ENCODE results near the gene IGF1R.

IGF1R gene

DNA sequence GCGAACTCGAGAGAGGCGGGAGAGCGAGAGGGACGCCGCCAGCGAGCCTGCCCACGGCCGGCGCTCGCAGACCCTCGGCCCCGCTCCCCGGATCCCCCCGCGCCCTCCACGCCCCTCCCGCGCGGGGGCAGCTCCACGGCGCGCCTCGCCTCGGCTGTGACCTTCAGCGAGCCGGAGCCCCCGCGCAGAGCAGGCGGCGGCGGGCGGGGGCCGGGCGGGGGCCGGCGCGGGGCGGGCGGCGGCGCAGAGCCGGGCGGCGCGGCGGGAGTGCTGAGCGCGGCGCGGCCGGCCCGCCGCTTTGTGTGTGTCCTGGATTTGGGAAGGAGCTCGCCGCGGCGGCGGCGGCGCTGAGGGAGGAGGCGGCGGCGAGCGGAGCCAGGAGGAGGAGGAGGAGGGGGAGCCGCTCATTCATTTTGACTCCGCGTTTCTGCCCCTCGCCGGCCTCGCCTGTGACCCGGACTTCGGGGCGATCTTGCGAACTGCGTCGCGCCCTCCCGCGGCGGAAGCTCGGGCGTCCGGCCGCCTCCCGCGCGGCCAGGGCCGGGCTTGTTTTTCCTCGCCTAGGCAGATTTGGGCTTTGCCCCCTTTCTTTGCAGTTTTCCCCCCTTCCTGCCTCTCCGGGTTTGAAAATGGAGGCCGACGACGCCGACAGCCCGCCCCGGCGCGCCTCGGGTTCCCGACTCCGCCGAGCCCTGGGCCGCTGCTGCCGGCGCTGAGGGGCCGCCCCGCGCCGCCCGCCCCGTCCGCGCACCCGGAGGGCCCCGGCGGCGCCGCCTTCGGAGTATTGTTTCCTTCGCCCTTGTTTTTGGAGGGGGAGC, 524 bp downstream of the IGF1R start:
- no peak for DNase-seq

DNA sequence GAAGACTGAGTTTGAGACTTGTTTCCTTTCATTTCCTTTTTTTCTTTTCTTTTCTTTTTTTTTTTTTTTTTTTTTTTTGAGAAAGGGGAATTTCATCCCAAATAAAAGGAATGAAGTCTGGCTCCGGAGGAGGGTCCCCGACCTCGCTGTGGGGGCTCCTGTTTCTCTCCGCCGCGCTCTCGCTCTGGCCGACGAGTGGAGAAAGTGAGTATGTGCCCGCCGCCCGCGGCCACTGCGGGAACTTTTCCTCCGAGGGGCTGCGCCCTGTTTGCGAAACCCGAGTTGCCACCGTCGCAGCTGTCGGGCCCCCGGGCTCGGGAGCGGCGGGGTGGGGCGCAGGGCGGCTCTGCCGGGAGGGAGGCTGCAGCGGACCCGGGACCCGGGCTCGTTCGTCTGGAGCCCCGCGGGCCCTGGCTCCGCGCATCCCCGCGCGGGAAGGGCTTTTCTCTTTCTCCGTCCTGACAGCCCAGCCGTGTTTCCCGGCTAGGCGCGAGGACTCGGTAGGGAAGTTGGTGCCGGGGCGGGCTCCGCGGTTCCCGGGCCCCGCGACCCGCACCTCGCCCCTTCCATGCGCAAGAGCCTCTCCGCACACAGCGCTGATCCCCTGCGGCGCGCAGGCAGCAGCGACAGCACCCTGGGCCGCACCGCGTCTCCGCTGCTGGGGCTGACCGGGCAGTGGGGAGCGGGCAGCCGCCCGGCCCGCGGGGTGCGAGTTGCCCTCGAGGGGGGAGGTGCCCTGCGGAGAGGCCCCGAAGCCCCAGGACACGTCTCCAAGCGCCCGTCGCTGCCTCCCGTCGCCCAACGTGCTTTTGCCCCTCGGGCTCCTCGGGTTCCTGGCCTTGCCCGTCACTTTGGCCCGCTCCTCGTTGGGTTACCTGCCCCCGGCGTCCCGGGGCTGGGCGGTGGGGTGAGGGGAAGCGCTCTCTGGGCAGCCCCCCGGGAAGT, 1.4 kb downstream of the IGF1R start:
- no peak for DNase-seq

DNA sequence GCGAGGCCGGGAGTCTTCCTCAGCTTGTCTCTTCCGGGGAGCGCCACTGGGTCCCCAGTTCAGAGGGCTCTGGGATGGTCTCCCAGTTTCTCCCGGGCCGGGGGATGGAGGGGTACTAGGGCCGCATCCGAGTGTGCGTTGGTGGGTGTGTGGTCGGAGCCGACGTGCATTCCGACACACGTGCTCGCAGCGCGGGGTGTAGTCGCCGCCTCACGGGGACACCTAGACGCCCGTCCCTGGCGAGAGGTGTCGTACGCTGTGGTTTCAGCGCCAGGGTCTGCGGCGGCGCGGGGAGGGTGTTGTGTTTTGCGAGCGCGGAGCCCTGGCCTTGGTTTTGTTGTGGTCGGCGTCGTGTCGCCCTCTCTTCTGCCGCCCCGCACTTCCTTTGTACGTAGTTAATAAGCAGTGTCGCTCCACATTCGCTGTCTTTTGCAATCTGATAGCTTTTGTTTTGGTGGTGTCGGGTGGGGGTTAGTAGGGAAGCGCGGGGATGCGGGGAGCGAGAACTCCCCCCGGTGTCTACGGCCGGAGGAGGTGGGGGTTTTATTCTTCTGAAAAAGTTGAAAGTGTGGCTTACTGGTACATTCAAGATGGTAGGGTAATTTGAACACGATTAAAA, 2.2 kb downstream of the IGF1R start:
- no peak for DNase-seq

DNA sequence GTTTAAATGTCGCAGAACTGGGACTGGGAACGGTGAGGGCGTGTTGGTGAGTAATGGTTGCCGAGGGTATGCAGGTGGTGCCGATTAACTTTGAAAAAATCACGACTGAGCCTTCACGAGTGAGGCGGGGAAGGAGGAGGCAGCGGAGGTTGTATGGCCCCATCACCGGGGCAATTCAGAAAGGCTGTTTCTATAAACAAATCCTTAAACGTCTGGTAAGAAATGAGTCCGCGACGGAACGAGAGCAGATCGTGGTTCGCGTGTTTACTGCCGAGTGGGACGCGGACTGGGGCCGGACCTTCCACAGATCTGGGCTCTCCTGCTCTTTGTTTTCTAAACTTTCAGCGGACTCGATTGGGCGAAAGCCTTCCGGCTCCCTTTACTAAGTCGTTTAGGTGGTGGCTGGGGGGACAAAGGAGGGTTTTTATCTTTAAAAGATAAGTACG, 2.7 kb downstream of the IGF1R start:
- DNase-seq, result no peak

DNA sequence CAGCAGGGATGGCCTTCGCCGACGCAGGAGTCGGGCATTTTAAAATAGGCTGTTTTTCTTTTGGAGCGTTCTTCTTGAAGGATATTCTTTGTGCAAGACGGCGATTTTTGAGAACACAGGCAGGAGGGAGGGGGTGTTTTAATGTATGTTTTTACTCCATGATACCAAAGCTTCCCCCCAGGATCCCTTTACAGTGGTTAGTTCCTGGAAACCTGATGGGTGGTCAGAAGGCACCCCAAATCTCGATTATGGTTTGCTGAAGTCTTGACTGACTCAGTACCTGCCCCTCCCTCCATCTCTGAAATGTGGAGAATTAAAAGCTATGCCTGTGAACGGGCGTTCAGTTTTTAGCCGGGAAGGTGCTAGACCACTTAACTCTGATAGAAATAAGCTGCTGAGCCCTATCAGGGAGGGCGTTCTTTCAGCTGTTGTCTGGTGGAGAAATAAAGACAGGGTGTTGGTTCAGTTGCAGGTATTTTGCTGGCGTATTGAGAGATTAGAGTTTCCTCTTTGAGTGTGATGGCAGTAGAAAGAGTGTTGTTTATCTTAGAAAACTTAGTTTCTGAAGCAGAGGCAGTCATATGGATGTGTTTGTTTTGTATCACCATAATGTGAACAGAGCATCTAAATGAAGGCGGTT, 3.4 kb downstream of the IGF1R start:
- no peak for DNase-seq

DNA sequence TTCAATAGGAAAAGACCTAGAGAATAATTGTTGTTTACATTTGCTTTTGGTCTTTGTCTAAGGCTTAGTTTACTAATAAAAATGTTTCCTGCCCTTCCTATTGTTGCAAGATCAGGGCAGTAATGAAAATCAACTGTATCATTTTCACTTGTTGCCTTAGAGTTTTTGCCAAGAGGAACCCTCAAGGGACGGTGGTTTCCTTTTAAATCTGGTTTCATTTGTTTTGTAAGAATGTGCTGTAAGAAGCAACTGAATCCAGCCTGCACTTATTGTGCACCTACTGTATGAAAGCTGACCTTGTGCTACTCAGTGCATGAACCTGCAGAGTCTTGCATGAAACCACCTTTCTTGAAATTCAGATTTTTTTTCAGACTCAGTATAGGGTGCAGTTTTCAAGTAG, 5.3 kb downstream of the IGF1R start:
- DNase-seq, result no peak

DNA sequence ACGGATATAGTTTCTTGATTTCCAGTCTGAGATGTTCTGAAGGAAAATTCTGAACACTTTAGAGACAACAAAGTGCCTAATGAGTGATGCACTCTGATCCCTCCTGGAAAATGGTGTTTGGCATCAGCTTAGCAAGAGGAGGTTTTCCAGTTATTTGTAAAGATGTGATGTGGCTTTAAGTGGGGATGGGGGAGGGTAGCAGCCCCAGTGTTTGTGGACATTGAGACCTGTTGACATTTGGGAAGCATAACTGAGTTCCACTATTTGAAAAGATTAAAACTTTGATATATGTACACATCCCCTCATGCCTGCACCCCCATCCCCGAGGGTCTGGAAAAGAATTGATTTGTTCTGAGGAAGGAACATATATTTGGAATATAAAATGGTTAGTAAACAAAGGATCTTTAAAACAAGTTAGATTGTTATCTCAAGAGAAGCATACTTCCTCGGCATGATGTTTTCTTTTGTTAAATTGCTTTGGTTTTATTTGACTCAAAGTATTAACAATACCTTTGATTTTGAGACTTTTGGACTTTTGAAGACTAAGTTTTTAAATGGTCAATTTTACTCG, 6.5 kb downstream of the IGF1R start:
- DNase-seq, result no peak

DNA sequence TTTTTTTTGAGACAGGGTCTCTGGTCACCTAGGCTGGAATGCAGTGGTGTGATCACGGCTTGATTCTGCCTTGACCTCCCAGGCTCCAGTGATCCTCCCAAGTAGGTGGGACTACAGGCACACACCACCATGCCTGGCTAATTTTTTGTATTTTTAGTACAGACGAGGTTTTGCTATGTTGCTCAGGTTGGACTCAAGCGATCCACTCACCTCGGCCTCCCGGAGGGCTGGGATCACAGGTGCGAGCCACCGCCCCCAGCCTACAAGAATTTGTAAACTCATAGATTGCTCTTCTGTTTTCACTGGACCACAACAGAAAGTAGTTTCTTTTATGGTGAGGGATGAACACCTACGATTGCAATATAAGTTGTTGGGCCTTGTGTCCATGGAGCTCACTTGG, 7.4 kb downstream of the IGF1R start:
- no peak for DNase-seq

DNA sequence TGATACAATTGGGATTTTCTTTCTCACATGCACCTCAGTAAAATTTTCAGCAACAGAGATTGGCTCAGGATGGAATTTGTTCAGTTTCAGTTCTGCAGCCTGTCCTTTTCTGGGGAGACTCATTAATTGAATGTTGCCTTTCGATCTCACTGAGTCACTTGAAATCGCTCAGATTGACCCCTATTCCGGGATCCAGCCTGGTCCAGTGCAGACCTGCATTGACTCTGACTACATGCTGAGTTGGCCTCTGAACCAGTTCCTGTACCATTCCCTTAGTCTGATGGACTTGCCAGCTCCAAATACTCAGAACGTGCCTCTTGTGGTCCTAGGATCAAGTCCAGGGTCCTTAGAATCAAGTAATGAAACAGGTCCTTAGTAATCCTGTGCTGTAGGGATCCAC, 9.4 kb downstream of the IGF1R start:
- DNase-seq, result no peak

DNA sequence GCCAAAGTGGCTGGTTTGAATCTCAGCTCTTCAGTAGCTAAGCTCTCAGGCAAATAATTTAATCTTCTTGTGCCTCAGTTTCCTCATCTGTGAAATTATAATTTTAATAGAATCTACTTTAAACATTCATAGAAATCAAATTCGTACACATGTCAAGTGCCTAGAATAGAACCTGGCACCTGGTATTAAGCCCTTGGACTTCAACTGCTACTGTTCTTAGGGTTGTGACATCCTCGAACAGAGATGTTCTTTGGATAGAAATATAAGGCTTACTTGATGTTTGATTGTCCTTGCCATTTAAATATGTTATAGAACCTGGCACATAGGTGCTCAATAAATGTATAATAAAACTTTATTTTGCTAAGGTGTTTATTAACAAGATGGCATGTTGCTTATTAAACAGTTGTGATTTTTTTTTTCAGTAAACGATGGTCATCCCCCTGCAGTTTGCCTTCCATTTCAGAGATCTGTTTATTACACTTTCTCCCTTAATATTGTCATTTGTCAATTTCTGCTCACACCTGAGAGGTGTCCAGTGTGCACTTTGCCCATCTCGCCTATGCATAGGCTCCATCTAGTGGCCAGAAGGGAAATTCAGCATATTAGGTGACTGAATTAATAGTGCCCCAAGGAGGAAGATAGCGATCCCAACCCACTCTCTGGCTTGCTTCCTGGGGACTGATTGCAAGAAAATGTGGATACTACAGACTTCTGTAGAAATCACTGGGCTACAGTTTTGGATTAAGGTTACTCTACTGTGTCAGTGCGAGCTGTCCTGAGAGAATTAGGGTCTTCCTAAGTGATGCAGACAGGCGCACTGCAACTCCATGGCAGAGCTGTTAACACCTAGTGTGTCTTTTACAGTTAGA, 10.7 kb downstream of the IGF1R start:
- no peak for DNase-seq

DNA sequence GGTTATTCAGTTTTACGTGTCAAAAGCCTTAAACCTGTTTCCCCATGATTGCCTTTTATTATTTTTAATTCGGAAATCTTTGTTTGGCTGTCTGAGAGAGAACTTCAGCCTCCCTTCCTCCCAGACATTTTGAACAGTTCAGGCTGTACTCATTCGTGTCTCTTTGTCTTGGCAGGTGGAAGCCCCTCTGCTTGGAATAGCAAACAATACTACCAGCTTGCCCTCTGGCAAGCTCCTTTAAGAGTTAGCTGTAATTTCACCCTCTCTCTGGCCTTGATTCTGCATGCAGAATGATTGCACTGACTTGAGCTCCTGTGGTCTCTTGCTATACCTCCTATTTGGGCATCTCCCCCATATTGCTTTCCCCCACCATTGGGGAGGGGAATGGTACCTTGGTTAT, 11.7 kb downstream of the IGF1R start:
- no peak for DNase-seq

DNA sequence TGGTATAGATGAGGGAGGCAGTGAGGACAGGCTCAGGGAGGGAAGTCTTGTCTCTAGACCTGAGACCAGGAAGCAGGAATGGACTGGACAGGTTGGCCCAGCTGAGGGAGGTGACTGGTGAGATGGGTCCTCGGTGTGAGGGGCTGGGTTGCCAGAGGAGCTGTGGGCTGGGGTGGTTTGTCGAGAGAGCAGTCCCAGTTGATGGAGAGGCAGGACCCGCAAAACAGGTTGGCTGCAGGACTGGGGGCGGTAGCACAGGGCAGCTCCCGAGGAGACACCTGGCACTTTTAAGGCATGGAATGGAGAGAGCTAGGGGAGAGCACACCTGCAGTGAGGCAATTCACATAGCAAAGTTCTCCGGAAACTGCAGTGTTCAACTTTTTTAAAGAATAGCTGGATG, 14.7 kb downstream of the IGF1R start:
- no peak for DNase-seq

DNA sequence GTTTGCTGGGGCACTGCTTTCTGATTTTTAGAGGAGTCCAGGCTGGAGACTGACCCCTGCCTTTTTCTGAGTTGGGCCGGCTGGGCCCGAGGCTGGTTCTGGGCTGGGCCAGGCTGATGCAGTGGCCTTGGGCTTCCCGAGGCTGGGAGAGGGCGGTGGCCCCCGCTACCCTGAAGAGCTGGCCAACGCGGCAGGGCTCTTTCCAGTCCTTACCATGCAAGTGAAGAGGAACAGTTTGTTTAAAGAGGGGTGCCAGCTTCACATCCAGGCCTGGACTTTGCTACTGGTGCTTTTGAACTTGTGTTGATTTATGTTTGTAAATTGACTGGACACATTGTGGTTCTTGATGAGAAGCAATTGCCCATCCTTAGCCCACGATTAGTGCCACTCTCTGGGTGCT, 15.3 kb downstream of the IGF1R start:
- no peak for DNase-seq

DNA sequence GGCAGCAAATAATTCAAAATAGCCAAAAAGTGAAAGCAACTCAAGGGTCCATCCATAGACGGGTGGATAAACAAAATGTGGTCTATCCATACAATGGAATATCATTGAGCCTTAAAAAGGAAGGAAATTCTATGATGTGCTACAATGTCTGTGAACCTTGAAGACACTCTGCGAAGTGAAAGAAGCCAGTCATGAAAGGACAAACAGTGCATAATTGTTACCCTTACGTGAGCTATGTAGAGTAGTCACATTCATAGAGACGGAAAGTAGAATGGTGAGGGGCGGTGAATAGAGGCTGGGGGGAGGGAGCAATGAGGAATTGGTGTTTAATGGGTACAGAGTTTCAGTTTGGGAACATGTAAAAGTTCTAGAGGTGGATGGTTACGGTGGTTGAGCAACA, 18.1 kb downstream of the IGF1R start:
- no peak for DNase-seq

DNA sequence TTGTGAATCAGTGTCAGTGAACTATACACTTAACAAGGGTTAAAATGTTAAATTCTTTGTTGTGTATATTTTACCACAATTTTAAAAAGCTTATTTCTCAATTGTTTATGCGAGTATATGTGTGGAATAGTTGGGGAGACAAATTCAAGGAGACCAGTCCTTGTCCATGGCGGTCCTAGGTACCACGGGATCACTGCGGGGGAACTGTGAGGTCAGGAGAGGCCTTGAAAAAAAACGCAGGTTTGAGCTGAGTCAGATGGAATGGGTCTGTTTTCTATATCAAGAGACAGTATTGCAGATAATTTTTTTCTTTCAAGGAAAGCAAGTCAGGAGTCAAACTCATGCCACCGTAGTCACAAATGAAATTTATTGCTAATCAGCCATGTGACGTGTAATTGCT, 18.5 kb downstream of the IGF1R start:
- no peak for DNase-seq

DNA sequence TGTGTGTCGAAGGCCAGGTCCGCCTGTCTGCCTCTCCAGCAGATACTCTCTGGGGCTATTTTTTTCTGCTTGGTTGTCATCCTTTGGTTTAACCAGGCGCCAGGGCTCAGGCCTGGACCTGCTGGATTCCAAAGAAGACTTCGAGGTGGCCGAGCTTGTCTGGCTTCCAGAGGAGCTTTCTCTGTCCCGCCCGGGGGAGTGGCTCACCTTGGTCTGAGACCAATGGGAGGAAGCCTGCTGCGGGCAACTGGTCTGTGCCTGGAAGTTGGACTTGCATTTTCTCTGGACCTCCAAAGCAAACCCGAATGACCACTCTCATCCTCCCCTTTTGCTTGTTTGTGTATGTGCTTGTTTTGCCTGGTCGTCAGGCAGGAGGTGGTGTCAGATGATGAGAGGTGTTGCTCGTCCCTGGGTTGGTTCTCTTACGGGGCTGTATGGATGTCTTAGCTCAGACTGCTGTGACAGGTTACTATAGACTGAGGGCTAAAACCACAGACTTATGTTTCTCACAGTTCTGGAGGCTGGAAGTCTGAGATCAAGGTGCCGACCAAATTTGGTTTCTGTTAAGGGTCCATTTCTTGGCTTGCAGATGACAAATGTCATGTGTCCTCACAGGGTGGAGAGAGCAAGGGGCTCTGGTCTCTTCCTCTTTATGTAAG, 19.3 kb downstream of the IGF1R start:
- no peak for DNase-seq

DNA sequence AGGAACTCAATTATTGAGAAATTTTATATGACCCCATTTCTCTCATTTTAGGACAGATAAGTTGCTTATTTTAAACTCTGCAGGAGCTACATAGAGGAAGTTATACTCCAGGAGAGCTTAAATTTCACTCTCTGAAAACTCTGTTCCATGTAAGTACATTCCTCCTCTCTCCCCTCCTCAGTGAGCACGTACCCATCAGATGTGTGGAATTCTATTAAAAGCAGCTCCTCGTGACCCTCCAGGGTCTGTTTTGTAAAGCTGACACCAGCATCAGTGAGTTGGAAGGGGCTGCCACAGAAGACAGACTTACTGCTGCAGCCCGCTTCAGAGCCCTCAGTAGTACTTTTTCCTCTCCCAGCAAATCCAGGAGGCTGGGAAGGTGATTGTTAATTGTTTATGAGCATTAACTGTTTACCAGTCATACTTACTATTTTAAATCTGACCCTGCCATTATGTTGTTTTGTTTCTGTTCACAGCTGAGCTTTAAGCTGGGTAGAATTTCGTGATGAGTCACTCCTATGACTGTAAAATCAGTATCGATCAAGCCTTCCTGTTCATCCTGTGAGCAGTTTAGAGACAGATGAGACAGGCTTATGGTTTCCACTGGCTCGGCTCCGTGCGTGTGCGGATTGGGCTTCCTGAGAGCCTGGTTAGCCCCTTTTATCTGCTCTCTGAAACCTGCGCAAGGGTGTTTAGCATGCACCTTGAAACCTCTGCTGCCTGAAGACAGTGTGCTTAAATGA, 20.4 kb downstream of the IGF1R start:
- no peak for DNase-seq

DNA sequence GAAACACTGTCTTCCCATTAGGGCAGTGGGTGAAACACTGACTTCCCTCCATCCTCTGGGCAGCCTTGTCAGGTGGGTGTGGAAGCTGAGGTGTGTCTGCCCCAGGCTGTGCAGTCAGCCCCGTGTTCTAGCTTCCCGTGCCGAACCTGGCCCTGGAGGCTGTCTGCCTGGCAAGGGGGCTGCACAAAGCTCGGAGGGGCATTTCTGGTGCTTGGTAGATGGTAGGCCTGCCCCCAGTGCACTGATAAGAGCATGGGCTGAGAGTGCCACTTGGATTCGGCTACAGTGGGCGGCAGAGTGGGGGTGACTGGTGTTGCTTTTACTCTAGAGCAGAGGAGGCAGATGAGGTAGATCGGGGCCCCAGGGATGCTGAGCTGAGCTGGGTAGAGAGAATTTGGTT, 21.3 kb downstream of the IGF1R start:
- DNase-seq, result no peak

DNA sequence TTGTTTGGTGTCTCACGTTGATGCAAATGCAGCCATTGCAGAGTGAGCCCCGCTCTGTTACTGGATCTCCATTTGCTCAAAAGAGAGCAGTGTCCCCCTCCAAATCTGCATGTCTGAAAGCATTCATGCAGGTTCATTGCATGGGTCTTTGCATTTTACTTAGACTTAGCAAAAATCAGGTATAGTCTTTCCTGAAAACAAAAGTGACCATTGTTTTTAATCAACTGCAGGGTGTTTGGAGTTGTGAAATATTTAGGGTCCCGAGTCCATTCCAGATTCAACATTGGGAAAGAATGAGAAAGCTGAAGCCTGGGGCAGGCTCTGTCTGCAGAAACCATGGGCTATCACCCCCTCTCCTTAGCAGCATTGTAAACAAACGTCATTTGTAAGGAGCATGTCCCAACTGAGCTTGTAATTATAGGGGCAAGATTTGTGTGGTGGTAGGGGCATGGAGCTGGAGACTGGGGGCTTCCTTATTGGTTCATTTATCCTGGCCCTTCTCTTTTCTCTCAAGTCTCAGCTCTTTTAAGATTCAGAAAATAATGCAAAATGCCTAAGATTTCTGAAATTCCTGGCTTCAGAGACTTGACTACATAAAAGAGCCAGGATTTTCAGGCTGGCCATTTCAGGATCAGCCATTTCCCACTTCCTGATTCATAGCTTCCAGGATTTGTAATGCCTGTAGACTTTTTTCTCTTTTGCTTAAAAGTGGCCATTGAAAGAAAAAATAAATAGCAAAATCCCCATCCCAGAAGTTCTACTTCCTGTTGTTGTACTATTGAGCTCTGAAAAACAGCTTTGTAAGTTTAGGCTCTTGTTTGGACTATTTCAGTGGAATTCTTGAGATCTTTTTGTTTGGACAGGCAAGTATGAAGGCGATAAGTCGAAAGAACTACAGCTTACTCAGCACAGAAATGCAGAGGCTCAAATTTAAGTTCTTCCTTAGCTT, 23.0 kb downstream of the IGF1R start:
- no peak for DNase-seq
